GM19463 (cell line): ENCODE data around the gene PSMG3.

Experiments
- ATAC-seq: cut with Tn5 transposase; IDR thresholded peaks from one replicate; pipeline ENCODE4 v1.9.1; 2021; ENCODE audit warnings: mild to moderate bottlenecking, moderate library complexity; ENCODE audit not compliant: unreplicated experiment

The PSMG3 gene

DNA sequence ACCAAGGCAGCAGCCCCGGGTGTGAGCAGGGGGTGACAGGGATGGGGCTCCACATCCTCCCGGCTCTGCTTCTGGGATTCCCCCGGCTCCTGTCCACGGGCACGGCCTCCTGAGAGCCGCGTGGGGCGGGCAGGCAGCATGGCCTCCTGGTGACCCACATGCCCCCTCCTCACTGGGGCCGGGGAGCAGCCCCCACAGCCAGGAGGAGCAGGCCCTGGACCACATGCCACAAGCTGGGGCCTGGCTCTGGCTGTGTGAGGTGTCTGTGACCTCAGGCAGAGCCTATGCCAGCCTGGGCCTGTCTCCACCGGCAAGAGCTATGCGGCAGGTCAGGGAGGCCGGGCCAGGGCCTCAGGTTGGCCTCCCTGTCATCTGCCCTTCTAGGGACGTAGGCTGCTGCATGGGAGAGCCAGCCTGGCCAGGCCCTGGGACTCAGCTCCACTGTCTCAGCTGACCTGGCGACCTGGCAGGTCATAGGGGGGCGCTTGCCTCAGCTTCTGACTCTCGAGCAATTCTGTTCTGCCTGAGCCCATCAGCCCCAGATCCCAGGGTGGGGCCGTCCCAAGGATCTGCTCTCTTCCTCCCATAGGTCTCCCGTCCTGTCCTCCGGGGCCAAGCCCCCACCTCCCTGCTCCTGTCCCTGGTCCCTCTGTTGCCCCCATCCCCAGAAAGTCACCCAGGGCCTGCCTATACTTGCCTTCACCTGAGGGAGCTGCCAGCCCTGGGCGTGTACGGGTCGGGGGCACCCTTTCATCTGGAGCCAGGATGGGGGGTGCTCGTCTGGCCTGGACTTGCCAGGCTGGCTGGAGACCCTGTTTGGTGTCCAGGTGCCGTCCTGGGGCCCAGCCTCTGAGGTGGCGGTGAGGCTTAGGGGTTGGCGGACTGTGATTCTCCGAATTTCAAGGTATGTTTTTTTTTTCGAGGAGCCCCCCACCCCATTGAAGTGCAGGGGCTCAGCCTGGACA is 9.9 kb downstream of the PSMG3 start:
- no peak for ATAC-seq

DNA sequence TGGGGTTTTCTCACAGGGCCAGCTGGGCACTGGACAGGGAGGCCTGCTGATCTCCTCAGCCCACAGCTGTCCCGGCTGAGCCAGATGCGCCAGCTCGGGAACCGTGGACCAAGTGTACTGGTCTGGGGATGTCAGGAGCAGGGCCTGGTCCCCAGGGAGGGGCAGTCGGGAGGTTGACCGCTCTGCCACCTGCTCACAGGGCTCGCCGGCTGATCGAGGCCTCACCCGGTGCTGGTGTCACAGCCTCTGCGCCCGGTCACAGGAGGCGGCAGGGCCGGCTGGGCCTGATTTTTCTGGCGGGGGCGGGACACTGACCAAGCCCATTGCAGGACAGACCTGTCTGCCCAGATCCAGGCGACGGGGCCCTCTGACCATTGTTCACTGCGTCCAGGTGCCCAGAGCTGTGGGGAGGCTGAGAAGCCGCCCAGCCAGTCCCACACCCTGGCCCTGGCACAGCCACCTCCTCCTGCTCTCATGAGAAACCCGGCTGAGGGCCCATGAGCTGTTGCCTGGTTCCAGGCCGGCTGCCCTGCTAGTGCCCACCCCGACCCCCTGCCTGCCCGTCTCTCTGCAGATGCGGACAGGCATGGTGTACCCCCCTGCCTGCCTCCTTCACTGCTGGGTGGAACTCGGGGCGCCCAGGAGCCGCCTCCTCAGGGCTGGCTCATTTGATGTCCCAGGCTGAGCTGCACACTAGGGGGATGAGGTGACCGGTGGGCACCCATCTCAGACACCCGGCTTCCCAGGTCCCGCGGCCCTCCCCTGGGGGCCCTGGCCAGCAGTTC is 10.8 kb downstream of the PSMG3 start:
- ATAC-seq: no peak

DNA sequence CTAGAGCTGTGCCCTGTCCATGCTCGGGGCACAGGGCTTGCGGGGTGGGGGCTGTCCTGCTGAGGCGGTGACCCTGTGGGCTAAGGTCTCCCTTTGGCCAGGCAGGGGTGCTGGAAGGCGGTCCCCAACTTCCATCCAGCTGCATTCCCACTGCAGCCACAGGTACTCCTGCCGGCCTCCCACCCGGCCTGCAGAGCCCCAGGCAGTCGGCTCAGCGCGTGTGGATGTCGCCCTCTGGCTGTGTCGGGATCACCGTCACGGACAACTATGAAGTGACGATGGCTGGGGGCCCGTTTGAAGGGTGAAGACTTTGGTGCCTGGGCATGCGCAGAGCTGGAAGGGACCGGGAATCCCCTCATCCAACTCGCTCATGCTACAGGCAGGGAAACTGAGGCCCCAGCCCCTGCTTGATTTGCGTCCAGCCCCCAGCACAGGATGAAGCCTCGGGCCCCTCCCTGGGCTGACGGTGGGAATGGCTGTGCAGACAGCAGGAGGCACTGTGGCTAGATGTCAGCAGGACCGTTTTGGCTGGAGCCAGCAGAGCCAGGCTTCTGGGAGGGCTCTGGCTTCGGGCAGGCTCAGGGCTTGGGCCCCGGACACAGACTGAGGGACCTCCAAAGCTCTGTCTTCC is 11.5 kb downstream of the PSMG3 start:
- no peak for ATAC-seq

DNA sequence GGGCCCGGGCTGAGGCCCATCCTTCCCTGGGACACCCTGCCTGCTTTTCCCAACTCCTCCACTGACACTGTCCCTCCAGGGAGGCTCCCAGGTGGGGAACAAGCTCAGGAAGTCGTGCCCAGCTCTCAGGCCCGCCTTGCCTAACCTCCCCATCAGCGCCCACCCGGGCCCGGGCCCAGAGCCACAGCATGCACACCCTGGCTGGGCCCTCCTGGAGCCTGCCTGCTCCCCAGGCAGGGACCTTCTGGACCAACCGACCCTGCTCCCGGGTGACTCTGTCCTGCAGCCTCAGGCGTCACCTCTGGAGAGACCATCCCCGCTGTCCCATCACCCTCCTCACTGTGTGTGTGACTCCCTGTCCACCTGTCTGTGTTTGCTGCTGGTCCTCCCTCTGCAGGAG is 12.1 kb downstream of the PSMG3 start:
- no peak for ATAC-seq

DNA sequence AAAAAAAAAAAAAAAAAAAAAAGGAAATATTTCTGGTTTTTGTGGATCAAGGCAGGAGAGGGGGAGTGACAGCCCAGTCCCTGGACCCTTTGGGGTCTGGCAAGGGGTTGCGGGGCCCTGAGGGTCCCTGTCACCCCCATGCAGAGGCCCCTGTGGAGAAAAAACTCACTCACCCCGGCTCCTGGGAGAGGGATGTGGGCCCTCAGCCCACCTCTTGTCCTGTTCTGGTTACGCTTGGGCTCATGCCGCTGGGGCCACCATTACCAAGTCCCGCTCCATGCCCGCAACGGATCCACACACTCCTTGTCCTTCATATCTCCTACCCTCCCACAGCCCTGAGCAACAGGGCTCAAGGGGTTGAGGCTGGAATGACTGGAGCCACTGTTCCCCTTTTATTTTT is 12.8 kb downstream of the PSMG3 start:
- no peak for ATAC-seq

DNA sequence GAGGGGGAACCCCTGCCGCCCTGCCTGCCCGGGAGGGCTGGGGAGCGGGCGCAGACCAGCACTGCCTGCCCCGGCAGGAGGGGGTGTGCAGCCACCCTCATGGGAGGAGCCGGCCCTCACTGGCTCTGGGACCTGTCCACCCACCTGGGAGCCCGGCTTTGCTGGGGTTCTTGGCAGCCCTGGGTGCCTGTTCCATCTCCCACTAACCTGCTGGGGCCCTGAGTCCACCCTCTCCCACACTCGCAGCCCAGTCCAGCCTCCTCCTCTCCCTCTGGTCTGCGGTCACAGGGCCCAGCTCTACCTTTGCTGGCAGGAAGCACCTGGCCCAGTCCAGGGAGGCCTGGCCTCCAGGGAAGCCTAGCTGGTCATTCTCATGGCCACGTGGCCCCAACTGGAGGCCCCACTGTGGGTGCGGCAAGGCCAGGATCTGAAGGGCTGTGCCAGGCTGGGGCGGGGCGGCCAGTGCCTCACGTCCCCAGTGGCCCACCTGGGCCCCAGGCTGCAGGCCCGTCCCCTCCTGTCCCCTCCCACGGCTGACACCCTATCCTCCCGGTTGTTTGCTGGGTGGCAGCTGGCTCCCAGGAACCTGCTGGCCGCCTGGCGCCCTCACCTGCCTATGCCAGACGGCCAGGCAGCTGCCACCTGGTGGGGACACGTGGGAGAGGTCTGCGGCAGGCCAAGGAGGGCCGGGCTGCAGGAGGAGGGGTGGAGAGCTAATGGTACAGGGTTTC is 13.9 kb downstream of the PSMG3 start, which contains the start of gene TMEM184A:
Gene TMEM184A, minus strand, starts transcription at position 393 of the 731 bp plus-strand sequence. CDS start 721 bp downstream, outside the sequence.
- no peak for ATAC-seq

DNA sequence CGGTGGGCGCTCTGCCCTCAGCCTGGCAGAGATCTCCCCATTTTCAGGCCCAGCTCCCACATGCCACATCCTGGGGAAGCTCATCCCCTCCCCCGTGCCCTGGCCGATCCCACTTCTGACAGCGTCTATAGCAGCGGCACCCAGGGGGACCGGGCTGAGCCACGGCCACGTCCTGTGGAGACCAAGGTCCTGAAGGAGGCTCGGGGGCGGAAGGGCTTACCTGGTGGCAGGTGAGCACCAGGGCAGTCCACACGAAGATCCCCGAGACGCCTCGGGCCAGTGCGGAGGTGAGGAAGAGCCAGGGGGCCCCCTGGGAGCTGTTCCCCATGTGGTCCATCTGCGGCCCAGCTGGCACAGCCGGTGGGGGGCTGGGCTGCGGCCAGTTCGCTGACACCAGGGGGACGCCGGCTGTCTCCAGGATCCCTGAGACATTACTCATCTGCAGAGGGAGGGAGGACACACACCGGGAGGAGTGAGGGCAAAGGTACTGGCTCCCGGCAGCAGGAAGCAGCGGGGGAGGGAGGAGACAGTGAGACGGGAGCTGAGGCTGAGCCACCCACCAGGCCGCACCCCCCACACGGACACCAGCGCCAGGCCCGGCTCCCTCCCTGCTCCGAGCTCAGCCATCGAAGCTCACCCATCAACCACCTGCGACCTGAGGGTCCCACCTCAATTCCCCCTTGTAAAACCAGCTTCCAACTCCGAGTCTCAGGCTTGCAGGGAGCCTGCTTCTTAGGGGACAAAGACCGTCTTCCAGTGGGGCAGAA is 14.6 kb downstream of the PSMG3 start:
- no peak for ATAC-seq

DNA sequence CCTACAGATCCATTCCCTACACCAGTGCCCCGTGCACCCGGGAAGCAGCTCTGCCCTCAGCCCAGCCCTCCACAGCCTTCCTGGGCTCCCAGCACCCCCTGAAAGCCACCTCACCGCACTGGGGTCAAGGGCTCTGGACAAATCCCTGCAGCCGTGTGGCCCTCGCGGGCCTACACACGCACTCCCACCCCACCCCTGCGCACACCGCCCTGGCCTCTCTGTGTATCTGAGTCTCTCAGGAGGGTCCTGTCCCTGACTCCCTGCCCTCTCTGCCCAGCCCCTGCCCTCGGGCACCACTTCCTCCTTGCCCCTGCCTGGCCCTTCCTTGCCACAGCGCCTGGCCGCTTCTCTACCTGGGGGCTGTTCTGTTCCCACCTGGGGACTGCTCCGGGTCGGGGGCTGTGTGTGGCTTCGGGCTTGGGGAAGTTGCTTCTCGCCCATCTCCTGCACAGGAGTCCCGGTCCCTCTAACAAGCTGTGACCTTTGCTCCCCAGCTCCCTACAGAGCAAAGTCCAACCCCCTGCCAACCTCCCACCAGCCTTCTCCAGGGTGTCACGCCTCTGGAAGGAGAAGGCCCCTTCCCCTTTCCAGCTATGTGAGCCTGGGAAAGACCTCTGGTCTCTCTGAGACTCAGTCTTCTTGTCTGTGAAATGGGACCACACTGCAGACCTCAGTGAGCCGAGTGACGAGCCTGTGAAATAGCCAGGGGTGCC is 15.3 kb downstream of the PSMG3 start:
- ATAC-seq: no peak

DNA sequence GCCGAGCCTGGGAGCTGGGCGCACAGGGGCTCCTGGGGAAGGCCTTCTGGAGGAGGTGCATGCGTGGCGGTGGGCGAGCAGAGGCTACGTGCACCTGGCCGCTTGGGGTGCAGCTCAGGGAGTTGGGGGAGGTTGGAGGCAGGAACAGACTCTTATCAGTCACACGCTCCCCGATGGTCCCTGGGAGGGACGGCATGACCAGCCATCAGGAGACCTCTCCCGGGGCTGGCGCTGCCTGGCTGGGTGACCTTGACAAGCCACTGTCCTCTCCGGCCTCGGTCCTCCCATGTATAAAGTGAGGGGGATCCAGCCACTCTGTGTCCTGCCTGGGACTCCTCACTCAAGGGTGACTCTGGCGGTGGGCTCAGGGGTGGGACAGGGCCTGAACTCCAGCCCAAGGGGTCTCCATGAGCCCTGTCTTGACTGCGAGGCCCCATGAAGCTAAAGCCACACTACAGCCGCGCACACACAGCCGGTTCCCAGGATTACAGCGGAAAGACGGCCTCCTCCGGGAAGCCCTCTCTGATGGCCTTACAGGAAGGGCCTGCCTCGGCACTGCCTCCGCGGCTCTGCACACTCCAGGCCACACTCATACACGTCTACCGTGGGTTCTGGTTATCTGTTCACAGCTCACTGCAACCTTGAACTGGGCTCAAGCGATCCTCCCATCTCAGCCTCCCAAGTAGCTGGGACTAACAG is 16.2 kb downstream of the PSMG3 start:
- no peak for ATAC-seq

DNA sequence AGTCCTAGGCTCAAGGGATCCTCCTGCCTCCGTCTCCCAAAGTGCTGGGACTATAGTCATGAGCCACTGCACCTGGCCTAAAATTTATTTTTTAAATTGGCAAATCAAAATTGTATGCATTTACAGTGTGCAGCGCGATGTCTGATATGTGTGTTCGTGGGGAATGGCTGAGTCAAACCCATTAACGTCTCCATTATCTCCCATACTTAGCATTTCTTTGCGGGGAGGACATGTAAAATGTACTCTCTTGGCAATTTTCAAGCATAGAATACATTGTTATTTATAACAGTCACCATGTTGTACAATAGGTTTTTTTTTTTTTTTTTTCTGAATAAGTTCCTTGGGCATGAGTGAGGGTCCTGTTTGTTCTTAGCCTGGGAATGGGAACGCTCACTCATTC is 17.6 kb downstream of the PSMG3 start:
- ATAC-seq: no peak

DNA sequence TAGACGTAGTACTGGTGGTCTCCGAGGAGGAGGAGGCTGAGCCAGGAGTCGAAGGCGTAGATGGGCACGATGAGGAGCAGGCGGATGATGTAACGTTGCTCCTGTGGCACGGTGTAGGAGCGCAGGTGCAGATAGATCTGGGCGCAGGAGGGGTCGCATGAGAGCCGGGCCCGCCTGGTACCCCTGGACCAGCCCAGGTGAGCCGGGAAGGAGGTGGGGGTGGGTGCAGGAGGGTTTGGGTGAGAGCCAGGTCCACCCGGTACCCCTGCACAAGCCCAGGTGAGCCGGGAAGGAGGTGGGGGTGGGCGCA is 19.0 kb downstream of the PSMG3 start:
- no peak for ATAC-seq

DNA sequence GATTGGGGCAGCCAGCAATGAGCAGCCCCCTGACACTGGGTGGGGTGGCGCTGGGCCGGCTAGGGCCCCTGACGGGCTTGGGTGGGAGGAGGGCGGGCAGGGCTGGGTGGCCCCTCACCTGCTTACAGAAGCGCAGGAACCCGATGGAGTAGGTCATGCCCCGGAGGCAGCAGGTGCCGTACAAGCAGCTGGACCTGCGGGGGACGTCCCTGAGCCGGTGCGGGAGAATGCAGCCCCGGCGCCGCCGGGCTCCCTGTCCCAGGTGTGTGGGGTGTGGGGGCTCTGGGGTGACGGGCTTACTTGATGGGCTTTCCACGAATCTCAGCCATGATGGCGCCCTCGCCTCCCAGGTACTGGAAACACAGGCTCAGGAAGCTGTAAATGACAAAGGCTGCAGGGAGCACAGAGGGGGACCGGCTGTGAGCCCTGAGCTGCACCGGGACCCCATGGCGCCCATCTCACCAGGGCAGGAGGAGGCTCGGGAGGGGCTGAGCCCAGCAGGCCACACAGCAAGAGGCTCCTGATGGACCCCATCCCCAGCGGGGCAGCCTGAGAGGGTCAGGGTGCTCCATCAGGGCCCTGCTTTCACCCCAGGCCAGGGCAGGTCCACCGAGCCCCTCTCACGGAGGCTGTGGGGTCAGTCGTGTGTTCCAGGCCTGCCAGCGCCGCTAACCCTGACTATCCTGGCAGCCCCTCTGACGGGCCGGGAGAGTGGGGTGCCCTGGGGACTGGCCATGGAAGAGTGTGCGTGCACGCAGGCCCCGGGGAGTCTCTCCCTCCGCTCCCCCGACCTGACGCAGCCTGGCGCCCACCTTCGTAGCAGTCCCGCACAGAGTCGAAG is 19.6 kb downstream of the PSMG3 start:
- no peak for ATAC-seq

DNA sequence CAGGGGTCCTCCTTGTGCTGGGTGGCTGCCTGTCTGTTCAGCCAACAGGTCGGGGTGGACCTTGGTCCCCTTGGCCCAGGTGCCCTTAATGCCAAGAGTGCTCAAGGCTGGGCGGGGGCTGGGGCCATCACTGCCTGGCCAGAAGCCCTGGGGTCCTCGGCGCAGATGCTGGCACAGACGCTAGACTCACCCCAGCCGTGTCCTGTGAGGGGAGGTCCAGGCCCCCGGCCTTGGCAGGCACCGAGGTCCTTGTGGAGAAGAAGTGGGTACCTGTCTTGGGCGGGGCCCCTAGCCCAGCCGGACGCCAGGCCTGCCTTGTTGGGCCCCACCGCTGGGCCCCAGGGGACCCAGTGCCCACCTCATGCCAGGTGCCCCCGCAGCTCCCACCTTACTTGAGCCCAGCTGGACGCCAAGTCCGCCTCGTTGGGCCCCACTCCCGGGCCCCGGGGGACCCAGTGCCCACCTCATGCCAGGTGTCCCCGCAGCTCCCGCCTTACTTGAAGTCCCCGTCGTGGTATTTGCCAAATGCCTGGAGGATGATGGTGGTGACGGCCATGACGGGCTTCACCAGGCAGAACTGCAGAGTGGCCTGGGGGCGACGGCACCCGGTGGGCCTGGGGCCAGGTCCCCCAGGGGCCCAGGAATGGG is 20.4 kb downstream of the PSMG3 start:
- no peak for ATAC-seq

DNA sequence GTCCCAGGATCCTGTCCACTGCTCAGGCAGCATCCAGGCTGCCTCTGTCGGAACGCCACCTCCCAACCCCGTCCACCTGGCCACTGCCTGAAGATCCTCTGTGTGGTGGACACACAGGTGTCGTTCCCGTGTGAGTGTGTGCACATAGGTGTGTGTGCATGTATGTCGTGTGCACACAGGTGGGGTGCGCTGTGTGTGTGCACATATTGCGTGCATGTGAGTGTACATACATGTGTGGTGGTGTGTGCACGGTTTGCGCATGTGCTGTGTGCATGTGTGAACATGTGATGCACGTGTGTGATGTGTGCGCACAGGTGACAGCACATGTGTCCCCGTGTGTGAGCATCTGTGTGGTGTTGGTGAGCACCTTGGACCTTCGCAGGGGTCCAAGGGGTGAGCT is 20.9 kb downstream of the PSMG3 start:
- ATAC-seq: no peak

DNA sequence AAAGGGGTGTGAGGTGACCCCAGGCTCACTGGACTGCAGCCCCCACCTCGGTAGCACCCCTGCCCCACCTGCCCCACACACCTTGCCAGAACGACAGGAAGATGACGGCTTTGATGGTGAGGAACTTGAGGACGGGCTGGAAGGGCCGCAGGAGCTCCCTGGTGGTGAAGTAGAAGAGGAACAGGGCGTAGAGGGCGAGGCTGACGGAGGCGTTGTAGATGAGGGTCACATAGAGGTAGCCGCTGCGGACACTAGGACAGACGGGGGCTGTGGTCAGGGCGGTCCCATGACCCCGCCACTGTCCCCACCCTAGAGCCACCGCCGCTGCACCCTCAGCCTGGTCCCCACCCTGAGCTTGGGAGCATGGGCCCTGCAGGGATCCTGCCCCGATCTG is 21.4 kb downstream of the PSMG3 start:
- ATAC-seq: no peak

DNA sequence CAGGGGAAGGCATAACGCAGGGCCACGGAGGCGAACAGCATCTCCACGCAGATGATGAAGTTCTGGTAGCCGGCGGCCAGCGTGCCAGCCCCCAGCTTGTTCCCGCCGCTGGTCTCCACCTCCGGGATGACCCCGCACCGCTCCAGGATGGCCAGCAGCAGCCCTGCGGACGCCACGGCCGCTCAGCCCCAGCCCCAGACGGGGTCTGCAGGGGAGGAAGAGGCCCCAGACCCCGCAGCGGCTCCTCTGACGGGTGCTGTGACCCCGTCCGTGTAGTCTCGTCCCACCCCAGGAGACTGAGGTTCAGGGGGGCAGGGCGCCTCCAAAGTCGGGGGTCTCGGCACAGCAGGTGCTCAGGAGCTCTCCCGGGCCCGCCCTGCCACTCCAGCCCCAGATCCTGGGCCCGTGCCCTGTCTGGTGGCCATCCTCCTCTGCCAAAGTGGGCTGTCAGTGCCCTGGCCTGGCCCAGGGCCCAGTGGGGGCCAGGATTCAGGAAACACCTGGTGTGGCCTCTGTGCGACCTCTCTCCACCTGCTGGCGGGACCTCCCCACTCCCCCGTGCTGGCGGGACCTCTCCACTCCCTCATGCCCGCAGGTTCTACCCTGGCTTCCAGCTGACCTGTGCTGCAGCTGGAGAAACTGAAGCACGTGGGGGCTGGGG is 21.9 kb downstream of the PSMG3 start:
- no peak for ATAC-seq
